KMS-11 (cell line): Measurements from ENCODE around the gene CACNA2D1.

ENCODE experiments used
- H2AFZ ChIP-seq: fragments of 200-600 bp; sonication (generic); 2 replicates; pipeline ENCODE4 v1.6.1; 2016; ENCODE audit warnings: antibody characterized with exemption, mixed run types, low read depth
- H3K27ac ChIP-seq: fragments of 200-600 bp; sonication (generic); 2 replicates; pipeline ENCODE4 v1.6.1; 2016; ENCODE audit warnings: mild to moderate bottlenecking, mixed run types
- H3K27me3 ChIP-seq: fragments of 200-600 bp; sonication (generic); 2 replicates; pipeline ENCODE4 v1.6.1; 2017; ENCODE audit warnings: mild to moderate bottlenecking, low read depth, mixed run types, moderate library complexity; ENCODE audit not compliant: insufficient read depth
- H3K36me3 ChIP-seq: fragments of 200-600 bp; sonication (generic); 2 replicates; pipeline ENCODE4 v1.6.1; 2017; ENCODE audit warnings: mild to moderate bottlenecking, mixed run types; ENCODE audit not compliant: insufficient read depth
- H3K4me1 ChIP-seq: fragments of 200-600 bp; sonication (generic); 2 replicates; pipeline ENCODE4 v1.6.1; 2016; ENCODE audit warnings: mild to moderate bottlenecking, low read depth, mixed run types; ENCODE audit not compliant: poor library complexity, severe bottlenecking
- H3K4me2 ChIP-seq: fragments of 200-600 bp; sonication (generic); 2 replicates; pipeline ENCODE4 v1.7.0; 2016; ENCODE audit warnings: mild to moderate bottlenecking, mixed run types
- H3K4me3 ChIP-seq: fragments of 200-600 bp; sonication (generic); IDR thresholded peaks from 2 replicates; pipeline ENCODE4 v1.6.1; 2017; ENCODE audit warnings: low read depth, low read length, mixed read lengths; ENCODE audit not compliant: insufficient read depth
- H3K79me2 ChIP-seq: fragments of 200-600 bp; sonication (generic); 2 replicates; pipeline ENCODE4 v1.6.1; 2016; ENCODE audit warnings: low read depth, mixed run types; ENCODE audit not compliant: insufficient read depth
- H3K9ac ChIP-seq: fragments of 200-600 bp; sonication (generic); 2 replicates; pipeline ENCODE4 v1.6.1; 2016; ENCODE audit warnings: mild to moderate bottlenecking, mixed run types
- H4K20me1 ChIP-seq: fragments of 200-600 bp; sonication (generic); 2 replicates; pipeline ENCODE4 v1.6.1; 2016; ENCODE audit warnings: mild to moderate bottlenecking, mixed run types; ENCODE audit not compliant: insufficient read depth
- TF ChIP-seq, protein P1 (sequence below): fragments of 200-600 bp; sonication (generic); conservative IDR thresholded peaks from 2 replicates; pipeline ENCODE4 v1.6.1; 2017; ENCODE audit warnings: low read depth, mild to moderate bottlenecking, antibody characterized with exemption, low read length, moderate library complexity, mixed read lengths

Gene CACNA2D1

DNA sequence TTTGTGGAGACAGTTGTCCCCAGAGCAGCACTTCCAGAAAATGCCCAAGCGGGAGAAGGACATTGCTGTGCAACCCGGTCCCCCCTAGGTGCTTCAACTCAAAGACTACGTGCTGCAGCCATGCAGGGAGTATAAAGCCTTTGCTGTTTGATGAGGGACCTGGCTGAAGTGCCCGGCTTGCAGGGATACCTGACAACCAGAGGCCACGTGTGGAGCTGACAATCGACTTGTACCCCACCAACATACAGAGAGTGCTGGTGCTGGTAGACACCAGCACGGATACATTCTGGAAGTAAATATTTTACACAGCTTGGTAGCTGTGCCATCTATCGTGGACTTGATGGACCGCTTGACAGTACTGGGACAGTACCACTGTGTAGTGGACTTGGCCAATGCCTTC is 240.6 kb downstream of the CACNA2D1 start:
- Histone ChIP-seq H3K27me3 (no peaks in the 10 kb centered on the region), H3K4me3 (no peak overlapping the region)

DNA sequence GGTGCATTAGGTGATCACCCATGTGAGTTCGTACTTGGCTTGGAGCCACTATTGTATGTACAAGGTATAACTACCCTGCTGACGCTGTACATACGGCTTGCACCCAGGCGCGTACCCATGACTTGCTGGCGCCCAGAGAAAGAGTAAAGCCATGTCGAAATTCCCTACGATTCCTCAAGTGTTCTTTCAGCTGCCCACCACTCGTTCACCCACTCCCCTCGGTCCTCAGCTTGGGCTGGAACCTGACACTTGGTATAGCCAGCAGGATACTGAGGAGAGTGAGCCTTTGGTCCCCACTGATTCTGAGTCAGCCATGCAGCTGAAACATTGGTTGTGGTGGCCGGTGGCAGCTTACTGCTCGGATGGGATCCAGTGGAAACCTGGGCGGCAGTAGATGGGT is 241.5 kb downstream of the CACNA2D1 start:
- Histone ChIP-seq H3K36me3 (no peaks in the 10 kb centered on the region), H3K9ac (no peak overlapping the region)
- TF ChIP-seq, protein P1, sequence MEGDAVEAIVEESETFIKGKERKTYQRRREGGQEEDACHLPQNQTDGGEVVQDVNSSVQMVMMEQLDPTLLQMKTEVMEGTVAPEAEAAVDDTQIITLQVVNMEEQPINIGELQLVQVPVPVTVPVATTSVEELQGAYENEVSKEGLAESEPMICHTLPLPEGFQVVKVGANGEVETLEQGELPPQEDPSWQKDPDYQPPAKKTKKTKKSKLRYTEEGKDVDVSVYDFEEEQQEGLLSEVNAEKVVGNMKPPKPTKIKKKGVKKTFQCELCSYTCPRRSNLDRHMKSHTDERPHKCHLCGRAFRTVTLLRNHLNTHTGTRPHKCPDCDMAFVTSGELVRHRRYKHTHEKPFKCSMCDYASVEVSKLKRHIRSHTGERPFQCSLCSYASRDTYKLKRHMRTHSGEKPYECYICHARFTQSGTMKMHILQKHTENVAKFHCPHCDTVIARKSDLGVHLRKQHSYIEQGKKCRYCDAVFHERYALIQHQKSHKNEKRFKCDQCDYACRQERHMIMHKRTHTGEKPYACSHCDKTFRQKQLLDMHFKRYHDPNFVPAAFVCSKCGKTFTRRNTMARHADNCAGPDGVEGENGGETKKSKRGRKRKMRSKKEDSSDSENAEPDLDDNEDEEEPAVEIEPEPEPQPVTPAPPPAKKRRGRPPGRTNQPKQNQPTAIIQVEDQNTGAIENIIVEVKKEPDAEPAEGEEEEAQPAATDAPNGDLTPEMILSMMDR: no peak

More for the DNA sequence above, 240.6 kb downstream of the CACNA2D1 start:
- no peaks in the 10 kb centered on the region for H3K36me3 ChIP-seq
- H2AFZ ChIP-seq: no peak overlapping the region
- H3K27ac ChIP-seq: no peak overlapping the region
- H3K4me1 ChIP-seq: peaks cover 4% of the 10 kb centered on the region
- H4K20me1 ChIP-seq: no peaks in the 10 kb centered on the region
- H3K9ac ChIP-seq: no peak overlapping the region
- TF ChIP-seq, protein P1: no peak
- no peaks in the 10 kb centered on the region for H3K79me2 ChIP-seq
- H3K4me2 ChIP-seq: no peak overlapping the region

DNA sequence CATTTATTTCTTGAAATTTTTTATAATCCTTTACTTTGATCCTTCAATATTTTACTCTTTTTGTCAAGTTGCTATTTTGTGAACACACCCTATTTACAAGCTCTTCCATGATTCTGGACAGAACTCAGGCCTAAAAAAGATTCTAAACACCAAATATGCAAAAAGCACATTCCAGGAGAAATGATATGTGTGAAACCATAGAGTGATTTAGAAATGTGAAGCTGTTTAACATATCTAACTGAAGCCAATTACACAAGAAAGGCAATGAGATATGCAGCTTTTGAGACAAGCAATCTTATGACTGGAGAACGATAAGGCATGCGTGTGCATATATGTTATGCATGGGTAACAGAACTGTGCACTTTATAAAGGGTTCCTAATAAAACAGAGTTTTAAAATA is 243.0 kb downstream of the CACNA2D1 start:
- Histone ChIP-seq H4K20me1 (no peaks in the 10 kb centered on the region), H3K4me1 (peaks cover 4% of the 10 kb centered on the region), H3K79me2 (no peaks in the 10 kb centered on the region), H3K27ac (no peak overlapping the region), H3K4me2 (no peak overlapping the region), H3K9ac (no peak overlapping the region), H3K27me3 (no peaks in the 10 kb centered on the region), H2AFZ (no peak overlapping the region), H3K4me3 (no peak overlapping the region), H3K36me3 (no peaks in the 10 kb centered on the region)
- TF ChIP-seq, protein P1: no peak

More for the DNA sequence above, 241.5 kb downstream of the CACNA2D1 start:
- Histone ChIP-seq H3K27ac (no peak overlapping the region), H3K4me3 (no peak overlapping the region), H4K20me1 (no peaks in the 10 kb centered on the region), H3K79me2 (no peaks in the 10 kb centered on the region), H3K4me2 (no peak overlapping the region), H3K27me3 (no peaks in the 10 kb centered on the region), H3K4me1 (peaks cover 4% of the 10 kb centered on the region), H2AFZ (no peak overlapping the region)

DNA sequence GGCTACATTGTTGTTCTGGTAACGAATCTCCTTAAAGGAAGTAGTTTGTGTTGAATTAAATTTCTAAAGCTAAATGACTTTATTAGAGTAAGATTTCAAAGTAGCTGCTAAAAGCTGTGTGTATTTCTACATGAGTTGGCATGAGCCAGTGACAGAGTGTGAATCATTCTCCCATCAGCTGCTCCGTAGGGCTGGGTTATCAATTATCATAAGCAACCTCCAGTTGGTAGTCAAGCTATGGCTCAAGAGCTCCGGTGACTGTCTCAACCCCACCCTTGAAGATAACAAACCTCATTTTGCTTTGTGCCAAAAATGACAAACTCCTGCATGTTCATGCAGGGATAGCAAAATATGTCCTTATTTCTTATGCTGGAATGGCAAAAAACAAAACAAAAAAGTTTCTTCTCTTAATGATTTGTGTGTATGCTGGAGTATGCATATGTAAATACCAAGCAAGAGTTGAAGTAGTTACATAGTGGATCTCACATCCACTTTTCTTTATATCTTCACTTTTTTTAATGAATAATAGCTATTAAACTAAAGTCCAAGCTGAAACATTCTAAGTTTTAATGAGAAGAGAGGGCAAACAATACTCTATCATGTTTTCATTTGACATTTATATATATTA is 249.4 kb downstream of the CACNA2D1 start:
- Histone ChIP-seq H3K9ac (no peak overlapping the region), H2AFZ (no peak overlapping the region), H3K79me2 (no peaks in the 10 kb centered on the region), H3K27ac (no peak overlapping the region), H3K4me2 (no peak overlapping the region), H3K4me1 (no peaks in the 10 kb centered on the region), H3K36me3 (no peaks in the 10 kb centered on the region), H3K4me3 (no peak overlapping the region), H3K27me3 (no peaks in the 10 kb centered on the region), H4K20me1 (no peaks in the 10 kb centered on the region)
- TF ChIP-seq, protein P1: no peak
